OCI-LY1 (cell line): ENCODE data around the gene DCAKD.

ENCODE experiments used
- CTCF ChIP-seq: fragments of 200-600 bp; sonication (generic), shearing (Covaris generic); IDR thresholded peaks from 2 replicates; pipeline ENCODE4 v1.5.1; 2017; ENCODE audit warnings: mild to moderate bottlenecking, antibody characterized with exemption, low read length, moderate library complexity, mixed read lengths
- EZH2 ChIP-seq: fragments of 200-600 bp; sonication (generic), shearing (Covaris generic); IDR thresholded peaks from 2 replicates; pipeline ENCODE4 v1.8.0; 2017; ENCODE audit warnings: borderline replicate concordance, mixed run types, mild to moderate bottlenecking, antibody characterized with exemption, low read length, moderate library complexity, mixed read lengths

DNA sequence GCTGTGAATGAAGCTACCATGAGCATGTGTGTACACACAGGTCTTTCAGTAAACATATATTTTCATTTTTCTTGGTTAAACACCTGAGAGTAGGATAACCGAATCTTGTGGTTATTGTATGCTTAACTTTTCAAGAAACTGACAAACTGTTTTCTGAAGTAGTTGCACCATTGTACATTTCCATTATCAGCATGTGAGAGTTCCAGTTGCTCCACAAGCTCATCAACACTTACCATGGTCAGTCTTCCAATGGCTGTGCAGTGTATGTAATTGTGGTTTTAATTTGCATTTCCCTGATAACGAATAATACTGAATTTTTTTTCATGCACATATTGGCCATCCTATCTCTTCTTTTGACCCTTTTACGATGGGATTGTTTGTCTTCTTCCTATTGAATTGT lies 52.0 kb downstream of the DCAKD start:
- TF ChIP-seq CTCF (no peak), EZH2 (no peak)
